GM18867 (cell line): ENCODE results near the gene RASL12.
A peak's percentile ranks its signal among the peaks of the same experiment; 100 is the strongest.

Experiments
- ATAC-seq: cut with Tn5 transposase; IDR thresholded peaks from one replicate; pipeline ENCODE4 v1.9.1; 2021; ENCODE audit warnings: mild to moderate bottlenecking, moderate library complexity; ENCODE audit not compliant: unreplicated experiment

Gene RASL12

GRCh38 chr15:65056868-65057548 lies 10.8 kb downstream of the RASL12 start:
- ATAC-seq: no peak

DNA sequence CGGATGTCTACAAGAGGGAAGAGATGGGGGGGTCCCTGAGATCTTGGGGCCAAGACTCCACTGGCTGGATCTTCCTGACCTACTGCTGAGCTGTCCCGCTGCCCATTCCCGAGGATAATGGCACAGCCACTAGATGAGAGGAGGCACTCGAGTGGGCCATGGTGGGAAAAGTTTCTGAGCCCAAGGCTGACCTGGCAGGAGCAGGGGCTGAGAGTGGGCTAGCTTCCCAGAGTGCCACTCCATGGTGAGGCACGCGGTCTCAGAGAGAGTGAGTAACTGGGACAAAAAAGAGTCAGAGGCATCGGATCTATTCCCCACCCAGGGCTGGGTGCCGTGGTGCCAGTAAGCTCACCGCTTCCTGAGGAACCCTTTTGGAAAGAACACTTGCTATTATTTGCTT lies 11.7 kb downstream of the RASL12 start:
- no peak for ATAC-seq

GRCh38 chr15:65055201-65055870 lies 12.5 kb downstream of the RASL12 start:
- ATAC-seq: no peak

GRCh38 chr15:65054333-65055200 lies 13.2 kb downstream of the RASL12 start:
- no peak for ATAC-seq

DNA sequence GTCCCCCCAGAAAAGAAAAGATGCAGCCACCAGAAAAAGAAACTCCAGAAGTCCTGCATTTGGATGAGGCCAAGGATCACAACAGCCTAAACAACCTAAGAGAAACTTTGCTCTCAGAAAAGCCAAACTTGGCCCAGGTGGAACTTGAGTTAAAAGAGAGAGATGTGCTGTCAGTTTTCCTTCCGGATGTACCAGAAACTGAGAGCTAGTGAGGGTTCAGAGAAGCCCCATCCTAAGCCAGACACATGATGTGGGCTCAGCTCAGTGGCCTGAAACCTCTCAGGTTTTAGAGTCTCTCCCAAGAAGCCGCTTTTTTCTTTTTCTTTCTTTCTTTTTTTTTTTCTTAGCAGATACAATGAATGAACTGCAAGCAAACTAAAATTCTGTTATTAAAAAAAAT lies 14.8 kb downstream of the RASL12 start:
- no peak for ATAC-seq

DNA sequence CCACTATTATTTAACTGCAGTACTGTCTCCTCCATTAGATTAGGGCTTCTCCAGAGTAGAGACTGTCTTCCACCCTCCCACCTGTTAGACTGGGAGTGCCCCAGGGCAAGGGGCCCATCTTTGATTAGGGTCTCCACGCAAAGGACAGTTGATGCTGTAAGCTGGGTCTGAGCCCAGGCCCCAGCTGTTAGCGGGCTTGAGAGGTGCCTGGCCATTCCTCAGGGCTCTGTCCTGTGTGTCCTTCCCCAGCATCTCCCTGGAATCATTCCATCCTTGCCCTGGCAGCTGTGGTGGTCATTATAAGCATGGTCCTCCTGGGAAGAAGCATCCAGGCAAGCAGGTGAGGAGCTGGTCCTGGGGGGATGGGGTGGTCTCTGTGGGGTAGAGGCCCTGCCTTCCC lies 16.5 kb downstream of the RASL12 start:
- ATAC-seq: no peak

DNA sequence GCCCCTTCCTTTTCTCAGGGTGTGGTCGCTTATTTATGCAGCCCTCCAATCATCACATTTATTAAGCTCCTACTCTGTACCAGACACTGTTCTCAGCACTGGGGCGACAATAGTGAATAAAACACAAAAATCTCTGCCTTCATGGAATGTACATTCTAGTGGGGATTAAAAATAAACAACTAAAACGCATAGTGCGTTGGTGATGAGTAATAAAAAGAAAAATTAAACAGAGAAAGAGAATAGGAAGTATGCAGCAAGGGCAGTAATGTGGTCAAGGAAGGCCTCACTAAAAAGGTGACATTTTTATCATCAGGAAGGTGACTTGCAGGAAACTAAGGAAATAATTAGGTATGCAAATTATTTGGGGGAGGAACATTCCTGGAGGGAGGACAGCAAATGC lies 17.5 kb downstream of the RASL12 start:
- ATAC-seq: no peak

DNA sequence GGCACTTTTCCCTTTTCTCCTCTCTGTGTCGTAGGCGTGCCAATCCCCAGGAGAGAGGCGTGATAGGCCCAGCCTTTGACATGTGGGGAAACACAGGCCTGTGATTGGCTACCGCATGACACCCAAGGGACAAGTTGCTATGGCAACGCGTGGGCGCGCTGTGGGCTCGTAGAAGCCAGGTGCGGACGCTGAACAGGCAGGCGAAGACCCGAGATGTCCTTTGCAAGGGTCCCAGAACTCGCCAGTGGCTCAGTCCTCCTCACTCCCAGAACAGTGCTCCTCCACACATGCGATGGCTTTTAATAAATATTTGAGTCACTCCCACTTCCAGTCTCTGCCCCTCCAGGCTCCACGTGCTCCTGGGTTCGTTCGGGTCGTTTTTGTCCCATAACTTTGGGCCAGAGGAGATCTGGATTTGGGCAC lies 18.4 kb downstream of the RASL12 start:
- peak; percentile 94 for ATAC-seq

DNA sequence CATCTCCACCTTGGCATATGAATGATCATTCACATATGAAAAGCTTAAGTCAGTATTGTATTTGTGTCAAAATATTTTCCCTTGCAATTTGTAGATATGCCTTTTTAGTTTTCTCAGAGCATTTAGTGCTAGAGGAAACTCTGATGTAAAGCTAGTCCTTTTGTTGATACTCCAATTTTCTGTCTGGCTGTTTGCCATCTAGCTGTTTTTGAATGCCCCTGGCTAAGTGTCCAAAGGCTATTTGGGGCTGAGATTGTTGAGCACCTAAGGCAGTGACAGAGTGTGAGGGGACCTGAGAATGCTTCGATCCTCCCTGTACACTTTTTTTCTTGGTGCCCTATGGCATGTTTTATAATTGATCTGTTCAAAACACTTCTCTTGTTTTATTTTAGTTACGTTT lies 19.6 kb downstream of the RASL12 start:
- no peak for ATAC-seq

- ATAC-seq: no peak
These were observed 22.9 kb downstream of the RASL12 start, which contains the start of gene SLC51B for GRCh38 chr15:65044724-65045481. SLC51B (plus strand) TSS chr15:65045387; CDS start chr15:65050005, 4,618 bp downstream.

- ATAC-seq: peak; percentile 48
These were observed 23.6 kb downstream of the RASL12 start for GRCh38 chr15:65044218-65044617.

- no peak for ATAC-seq
These were observed 24.9 kb downstream of the RASL12 start for GRCh38 chr15:65042776-65043327.

- ATAC-seq: no peak
These were observed 26.0 kb downstream of the RASL12 start for GRCh38 chr15:65041787-65042186.

DNA sequence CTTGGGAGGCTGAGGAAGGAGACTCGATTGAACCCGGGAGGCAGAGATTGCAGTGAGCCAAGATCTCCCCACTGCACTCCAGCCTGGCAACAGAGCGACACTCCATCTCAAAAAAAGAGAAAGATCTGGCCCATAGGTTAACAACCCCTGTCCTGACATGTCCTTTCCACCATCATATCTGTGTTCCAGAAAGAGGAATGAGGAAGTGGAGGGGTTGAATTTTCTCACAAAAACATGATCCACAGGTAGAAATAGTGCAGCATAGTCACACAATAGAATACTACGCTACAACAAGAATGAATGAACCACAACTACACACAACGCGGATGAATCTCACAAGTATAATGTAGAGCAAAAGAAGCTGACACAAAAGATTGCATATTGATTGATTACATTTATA lies 27.3 kb downstream of the RASL12 start:
- no peak for ATAC-seq

GRCh38 chr15:65038836-65039235 lies 29.0 kb downstream of the RASL12 start:
- ATAC-seq: no peak

- ATAC-seq: no peak
These were observed 29.4 kb downstream of the RASL12 start for GRCh38 chr15:65038428-65038827.

DNA sequence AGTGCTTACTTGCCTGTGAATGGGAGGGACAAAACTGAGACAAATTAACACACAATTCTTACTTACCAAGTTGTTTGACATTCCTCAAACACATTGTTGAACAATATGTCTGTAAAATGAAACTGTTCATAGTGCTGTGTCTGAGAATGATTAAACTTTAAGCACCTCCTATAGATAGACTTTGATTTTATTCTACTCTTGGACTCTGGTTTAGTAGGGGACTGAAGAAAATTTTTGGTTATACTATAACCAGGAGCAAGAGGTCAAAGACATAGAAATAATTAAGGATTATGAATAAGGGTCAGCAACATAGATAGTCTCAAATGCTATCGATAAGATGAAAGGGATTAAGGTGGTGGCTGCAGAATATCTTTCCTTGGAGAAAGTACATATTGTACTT lies 30.5 kb downstream of the RASL12 start:
- ATAC-seq: no peak

- no peak for ATAC-seq
These were observed 33.1 kb downstream of the RASL12 start for GRCh38 chr15:65034719-65035118.

GRCh38 chr15:65033659-65034269 lies 34.0 kb downstream of the RASL12 start:
- ATAC-seq: no peak
